CD4-positive, alpha-beta T cell treated with Interferon gamma for 1 hour (primary cell): ENCODE results near the gene EFNB2.

Source experiments
- DNase-seq: peaks from one replicate; pipeline ENCODE4 v3.0.0-alpha.2; 2020

EFNB2 gene

GRCh38 chr13:106524108-106524507, 11.4 kb downstream of the EFNB2 start:
- DNase-seq: no peak

- DNase-seq: no peak
Measured at GRCh38 chr13:106523576-106523975, 11.9 kb downstream of the EFNB2 start.

GRCh38 chr13:106522898-106523525, 12.4 kb downstream of the EFNB2 start:
- DNase-seq: no peak

DNA sequence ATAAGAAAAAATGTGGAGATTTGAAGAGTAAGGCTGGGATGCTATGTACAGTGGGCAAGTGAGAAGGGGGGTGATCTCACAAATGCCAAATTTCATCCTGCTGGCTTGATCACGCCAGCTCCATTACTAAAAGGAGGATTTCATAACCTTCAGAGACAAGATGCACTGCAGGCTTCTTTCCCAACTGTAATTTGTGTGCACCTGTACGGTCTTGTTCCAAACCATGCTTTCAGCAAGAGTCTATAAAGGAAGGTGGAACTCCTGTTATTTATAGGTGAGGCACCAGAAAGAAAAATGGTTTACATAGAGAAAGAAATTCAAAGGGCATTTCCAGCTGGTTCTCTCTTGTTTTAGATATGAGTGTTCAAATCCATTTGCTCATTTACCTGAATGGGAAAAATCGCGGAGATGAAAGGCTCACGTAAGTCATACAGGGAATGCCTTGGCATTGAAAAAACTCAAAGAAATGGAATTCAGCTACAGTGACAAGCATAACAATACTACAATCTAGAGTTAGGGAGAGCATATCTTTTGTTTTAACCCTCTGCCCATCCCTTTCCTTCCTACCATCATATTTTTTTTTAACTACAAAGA, 13.3 kb downstream of the EFNB2 start:
- no peak for DNase-seq

- DNase-seq: no peak
Measured at GRCh38 chr13:106521095-106521799, 14.2 kb downstream of the EFNB2 start.

DNA sequence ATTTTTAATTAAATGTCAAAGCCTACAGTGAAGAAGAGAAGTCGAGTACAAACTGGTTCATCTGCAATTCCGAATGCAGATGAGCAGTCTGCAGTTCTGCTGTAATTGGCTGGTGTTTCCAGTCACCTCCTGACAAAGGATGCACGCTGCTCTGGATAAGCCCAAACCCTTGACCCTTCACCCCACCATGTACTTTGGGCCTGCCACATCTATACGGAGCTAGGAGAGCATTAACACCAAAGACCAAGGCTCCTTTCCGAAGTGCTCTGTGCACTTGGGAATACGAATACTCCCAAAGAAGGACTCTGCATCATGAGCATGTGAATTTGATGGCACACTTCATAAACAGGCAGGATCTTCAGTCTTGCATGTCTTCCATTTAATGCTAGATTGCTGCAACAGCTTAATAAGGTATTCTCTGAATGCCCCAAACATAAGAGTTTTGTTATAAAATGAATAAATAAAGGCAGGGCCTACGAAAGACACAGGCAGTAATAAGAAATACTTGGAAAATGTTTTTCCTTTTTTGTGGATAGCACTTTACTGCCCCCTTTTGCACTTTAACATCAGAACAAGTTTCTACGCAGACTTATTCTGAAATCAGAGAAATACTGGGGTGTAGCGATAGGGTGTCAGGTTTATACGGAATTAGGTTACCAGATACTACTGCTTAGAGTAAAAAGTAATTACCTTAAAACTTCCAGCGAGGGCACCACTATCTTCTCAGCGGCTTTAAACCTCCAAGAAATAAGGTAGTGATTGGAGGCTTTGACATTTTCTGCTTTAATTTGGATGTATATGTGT, 15.0 kb downstream of the EFNB2 start:
- no peak for DNase-seq

DNA sequence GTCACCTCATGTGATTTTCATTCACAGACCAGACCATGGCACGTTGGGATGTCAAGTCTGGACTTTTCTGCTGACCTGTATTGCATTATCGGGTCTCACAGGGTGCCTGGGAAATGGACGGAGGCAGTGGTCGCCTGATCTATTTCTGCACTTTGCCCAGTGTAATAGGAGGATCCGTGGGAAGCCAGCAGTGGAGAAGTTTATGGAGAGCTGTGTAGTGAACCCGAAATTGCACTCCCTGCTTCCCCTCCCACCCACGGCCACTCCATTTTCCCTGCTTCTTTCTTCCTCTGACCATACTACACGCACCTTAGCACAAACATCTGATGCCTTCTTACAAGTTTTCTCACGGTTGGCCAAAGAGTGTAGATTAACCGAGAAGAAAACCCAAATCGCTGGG, 16.9 kb downstream of the EFNB2 start:
- DNase-seq: no peak

DNA sequence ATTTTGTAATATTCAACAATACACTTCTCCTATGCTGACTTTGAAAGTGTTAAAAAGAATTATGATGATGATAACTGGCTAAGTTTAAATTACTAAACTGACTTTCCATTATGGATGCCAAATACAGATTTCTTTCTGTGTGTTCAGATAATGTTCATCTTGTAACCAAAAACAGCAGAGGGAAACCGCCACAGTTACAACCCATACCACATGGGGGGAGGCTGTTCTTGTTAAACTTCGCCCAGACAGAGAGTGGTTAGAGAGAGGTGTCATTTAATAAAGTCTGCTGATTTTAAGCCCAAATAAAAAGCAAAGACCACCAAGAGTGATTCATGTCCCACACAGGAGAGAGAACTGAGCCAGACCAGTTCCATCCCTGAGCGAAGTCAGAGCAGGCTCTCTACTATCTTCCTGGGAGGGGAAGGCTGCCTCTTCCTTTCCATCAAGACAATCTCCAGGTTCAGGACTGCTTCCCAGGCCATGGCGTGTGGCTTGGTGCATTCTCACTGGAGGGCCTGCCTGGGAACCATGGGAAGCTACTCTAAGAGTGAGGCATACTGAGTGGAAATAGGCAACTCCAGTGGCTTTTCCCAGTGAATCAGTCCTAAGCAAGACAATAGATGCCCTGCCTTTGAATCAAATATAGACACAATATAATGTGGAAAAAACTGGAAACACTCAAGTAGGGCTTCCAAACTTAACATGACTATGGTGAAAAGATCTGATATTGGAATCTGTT, 18.2 kb downstream of the EFNB2 start:
- DNase-seq: no peak

DNA sequence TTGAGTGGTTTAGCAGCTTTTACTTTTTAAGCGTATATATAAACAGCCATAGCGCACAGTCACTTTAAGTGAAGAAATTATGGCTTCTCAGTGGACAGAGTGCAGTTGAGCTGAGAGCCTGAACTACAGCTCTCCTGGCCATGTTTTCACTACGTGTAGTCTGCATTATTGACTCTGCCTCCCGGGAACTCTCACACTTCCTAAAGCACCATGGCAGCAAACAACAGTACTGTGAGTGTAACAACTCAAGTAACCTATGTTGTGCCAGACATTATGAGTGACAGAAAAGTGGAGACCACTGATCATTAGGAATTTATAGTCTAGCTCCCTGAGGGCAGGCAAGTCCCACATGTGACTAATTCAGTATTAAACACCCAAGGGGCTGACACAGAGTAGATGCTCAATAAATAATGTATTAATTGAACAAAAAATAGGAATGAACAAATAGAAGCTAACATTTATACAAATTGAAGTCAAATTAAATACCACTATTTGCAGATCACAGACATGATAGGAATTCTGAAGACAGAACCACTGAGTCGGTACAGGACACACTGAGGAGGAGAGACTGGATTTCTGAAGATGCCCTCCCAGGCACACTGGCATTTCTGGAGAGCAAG, 19.7 kb downstream of the EFNB2 start:
- DNase-seq: no peak

GRCh38 chr13:106514928-106515634, 20.4 kb downstream of the EFNB2 start:
- DNase-seq: no peak

GRCh38 chr13:106513025-106513983, 22.2 kb downstream of the EFNB2 start:
- no peak for DNase-seq

DNA sequence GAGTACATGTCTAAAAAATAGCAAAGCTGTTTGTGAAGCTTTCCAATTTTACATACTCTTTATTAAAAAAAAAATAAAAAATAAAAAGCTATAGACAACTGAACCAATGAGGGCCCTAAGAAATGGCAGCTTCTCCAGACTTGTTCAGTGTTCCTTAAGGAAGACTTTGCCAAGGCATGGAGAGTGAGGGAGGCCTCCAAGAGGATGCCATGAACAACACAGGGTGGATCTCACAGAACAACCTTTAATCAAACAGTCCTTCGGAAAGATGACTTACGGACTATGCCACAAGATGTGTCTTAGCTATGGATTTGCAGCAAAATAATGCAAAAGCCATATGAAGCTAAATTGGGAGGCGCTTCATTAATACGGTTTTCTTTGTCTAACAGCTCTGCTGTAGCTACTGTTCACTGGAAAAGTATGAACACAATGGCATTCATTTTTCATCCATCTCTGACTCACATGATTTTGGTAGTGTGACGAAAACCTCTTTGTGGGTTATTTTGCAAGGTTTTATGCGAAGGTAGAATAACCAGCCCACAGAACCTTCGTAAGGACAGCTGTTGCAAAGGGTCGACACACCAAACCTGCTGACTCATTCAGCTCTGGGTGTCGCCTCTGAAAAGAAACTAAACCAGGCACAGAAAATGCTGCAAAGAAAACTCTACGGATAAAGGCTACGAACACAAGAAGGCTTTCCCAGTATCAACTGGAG, 27.7 kb downstream of the EFNB2 start:
- no peak for DNase-seq

DNA sequence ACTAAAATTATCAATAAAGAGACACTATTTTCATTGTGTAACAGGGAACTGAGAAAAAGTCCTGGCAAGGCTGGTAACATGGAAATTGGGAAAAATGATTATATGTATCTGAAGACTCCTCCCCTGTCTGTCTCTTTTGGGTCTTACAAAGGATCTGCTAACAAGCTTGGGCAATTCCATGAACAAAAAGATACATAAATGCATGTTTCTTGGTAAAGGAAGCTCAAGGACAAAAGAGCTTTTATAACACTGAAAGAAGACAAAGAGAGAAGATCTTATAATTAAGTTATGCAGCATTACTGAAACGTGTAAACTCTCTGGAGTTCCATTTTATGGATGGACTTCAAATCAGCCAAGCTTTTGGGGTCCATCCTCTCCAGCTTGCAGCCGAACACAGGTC, 29.2 kb downstream of the EFNB2 start:
- DNase-seq: no peak

DNA sequence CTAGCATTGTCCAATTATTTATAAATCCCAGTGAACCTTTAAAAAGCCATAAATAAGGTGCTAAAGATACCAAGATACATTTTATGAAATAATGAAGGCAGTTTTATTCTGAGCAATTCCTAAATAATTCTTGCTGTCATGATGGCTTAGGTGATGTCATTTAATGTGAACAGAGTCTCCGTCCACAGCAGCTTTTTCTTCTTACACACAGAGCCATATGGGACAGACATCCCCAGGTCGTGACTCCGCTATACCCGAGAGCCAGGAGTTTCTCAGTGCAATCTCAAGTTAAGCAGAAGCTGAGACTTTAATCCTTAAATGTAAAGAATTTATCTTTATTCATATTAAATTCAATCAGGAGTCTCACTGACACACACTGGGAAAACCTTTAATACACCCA, 29.7 kb downstream of the EFNB2 start:
- DNase-seq: no peak

DNA sequence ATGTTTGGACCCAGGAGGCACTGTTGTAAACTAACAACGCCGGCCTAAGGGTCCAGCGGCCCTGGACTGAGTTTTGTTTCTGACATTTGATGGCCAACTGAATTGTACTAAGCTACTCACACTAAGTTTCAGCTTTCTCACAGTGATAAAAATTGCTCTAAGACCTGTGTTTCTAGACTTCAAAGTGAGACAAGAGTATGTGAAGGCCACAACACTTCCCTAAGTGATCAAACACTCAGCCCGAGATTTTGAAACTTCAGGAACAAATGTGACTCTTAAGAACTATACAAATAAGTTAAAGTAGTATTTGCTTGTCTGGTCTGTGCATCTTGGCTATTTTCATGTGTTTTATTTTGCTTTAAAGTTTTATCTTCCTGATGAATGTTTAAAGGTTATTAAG, 30.2 kb downstream of the EFNB2 start:
- DNase-seq: no peak

- DNase-seq: no peak
Measured at GRCh38 chr13:106503730-106504453, 31.6 kb downstream of the EFNB2 start.

DNA sequence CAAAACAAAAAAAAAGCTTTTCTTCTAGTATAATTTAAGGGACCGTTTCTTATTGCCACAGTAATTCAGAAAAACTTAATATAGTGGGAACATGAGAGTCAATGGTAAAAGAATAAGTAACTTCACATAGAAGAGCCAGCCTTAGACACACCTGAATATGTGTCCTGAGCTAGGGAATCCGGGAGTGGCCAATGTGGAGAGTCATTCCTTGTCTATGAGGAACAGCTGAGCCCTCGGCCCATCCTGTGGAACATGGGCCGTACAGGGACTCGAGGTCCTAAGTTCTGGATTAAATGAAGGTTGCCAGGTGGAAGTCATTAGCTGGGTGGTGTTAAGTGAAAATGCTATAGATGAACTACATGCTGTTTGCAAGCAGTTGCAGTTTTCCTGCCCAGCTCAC, 32.2 kb downstream of the EFNB2 start:
- DNase-seq: no peak

DNA sequence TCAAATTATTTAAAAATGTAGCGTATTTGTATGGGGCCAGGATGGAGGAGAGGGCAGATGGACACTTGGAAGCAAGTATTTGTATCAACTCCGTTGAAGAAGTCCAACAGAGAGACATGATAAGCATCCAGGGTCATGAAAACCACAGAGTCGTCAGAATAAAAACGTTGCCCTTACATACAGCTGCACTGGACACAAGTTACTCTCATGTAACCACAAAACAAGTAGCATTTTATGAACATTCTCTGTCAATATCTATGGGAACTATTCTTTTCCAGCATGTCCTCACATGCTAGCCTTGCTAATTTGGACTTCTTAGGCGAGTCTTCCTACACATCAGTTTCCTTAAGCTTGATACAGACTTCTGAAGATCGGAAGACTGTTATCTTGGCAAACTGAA, 35.0 kb downstream of the EFNB2 start:
- no peak for DNase-seq

DNA sequence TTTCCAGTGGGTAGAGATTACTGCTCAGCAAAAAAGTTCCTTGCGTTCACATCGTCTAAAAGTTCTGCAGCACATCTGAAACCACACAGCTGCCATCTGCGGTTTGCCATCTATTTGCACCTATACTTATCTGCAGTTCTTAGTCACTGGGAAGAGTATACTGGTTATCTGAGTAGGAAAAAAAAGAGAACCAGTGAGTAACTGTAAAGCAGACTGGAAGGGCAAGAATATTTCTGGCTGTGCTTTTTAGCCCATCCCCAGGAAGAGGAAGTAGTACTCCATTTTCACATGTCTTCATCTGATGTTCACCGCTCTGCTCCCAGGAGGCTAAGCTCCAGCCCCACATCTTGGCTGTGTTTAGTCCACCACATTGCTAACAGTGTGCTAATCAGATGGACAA, 35.6 kb downstream of the EFNB2 start:
- no peak for DNase-seq
